Vagina (tissue), 2 donors: Measurements from ENCODE around the gene SLC6A16. TPM values are rescaled to one million over a fixed set of nuclear protein-coding genes. Genes with fewer than 3 reads are reported as not detected.
"Not testable (repeated sequence)": the region's sequence is repeated elsewhere in the genome, so short reads cannot be mapped to it uniquely, and the experiment has no call there.

Experiments used
- DNase-seq, 2 donors: peaks; one replicate each; pipeline ENCODE4 v3.0.0-alpha.2; 2017; ENCODE audit errors: extremely low spot score in 2 of 2
- H3K27ac ChIP-seq: fragments of 200-600 bp; sonication (generic); one replicate; pipeline ENCODE4 v1.5.1; 2019
- H3K27me3 ChIP-seq: fragments of 200-600 bp; sonication (generic); one replicate; pipeline ENCODE4 v1.5.1; 2019
- H3K36me3 ChIP-seq, 2 donors: fragments of 200-600 bp; sonication (generic); one replicate each; pipeline ENCODE4 v1.5.1; 2017 to 2019
- H3K4me1 ChIP-seq: fragments of 200-600 bp; sonication (generic); one replicate; pipeline ENCODE4 v1.5.1; 2019
- H3K4me3 ChIP-seq, 2 donors: fragments of 200-600 bp; sonication (generic); 1 replicate in 1 of 2; 2 replicates in 1 of 2; pipeline ENCODE4 v1.5.1; 2016 to 2019
- H3K9me3 ChIP-seq: fragments of 200-600 bp; sonication (generic); one replicate; pipeline ENCODE4 v1.5.1; 2019
- POLR2A ChIP-seq, 2 donors: fragments of 450-650 bp; IDR thresholded peaks; one replicate each; pipeline ENCODE4 v1.6.1; 2017; ENCODE audit warnings: antibody characterized with exemption in 2 of 2, mild to moderate bottlenecking in 2 of 2, moderate library complexity in 2 of 2
- POLR2AphosphoS5 ChIP-seq, 2 donors: sonication (generic); formaldehyde crosslinking; IDR thresholded peaks; one replicate each; pipeline ENCODE4 v1.9.0; 2017; ENCODE audit warnings: antibody characterized with exemption in 2 of 2, mild to moderate bottlenecking in 2 of 2, low read depth in 1 of 2; ENCODE audit not compliant: insufficient read depth in 1 of 2
- intact Hi-C: fragments of 100-400 bp; cut with DNase I; formaldehyde crosslinking; loops from one replicate; pipeline ENCODE4 v1.15.1; 2023
- total RNA-seq: library from RNA; depleted of rRNA; stranded (reverse); fragments of >200 nt; gene quantifications from one replicate; pipeline ENCODE4 v1.2.3, GENCODE V29; 2016
- TF ChIP-seq, protein P1 (sequence below), 3 experiments: fragments of 450-650 bp in 2 of 3; fragments of 200-600 bp in 1 of 3; sonication (generic) in 1 of 3; IDR thresholded peaks; one replicate each; pipeline ENCODE4 v1.5.1; 2017 to 2019; ENCODE audit warnings: antibody characterized with exemption in 3 of 3, mild to moderate bottlenecking in 2 of 3, moderate library complexity in 2 of 3

The SLC6A16 gene
- total RNA-seq, 1 donor from 2014 or later: 2.5 TPM

DNA sequence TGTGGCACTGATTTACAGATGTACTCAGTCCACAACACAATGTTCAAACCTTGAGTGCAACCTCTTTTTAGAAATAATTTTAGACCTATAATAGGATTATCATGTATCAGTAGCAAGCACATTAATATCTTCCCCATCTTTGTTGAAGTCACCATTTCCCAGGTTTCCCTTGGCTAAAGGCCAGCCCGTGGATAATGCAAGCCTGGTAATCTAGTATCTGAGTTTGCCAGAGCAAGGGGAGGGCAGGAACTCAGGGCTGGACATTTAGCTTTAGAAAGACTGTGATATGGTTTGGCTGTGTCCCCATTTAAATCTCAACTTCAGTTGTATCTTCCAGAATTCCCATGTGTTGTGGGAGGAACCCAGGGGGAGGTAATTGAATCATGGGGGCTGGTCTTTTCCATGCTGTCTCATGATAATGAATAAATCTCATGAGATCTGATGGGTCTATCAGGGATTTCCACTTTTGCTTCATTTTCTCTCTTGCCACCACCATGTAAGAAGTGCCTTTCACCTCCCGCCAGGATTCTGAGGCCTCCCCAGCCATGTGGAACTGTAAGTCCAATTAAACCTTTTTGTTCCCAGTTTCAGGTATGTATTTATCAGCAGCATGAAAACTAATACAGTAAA lies 37.7 kb downstream of the SLC6A16 start:
- no peak for DNase-seq
- Histone ChIP-seq H3K9me3 (no peaks in the 10 kb centered on the region), H3K4me1 (no peaks in the 10 kb centered on the region), H3K36me3 (no peaks in the 10 kb centered on the region), H3K27ac (no peak overlapping the region), H3K4me3 (no peak overlapping the region), H3K27me3 (no peaks in the 10 kb centered on the region)
- intact Hi-C loops: no loop called here
- TF ChIP-seq POLR2A (IDR thresholded peaks at IDR 0.05) (no peak), POLR2AphosphoS5 (IDR thresholded peaks at IDR 0.05; ENCODE audit: insufficient read depth in 1 of 2, low read depth in 1 of 2) (no peak)
- TF ChIP-seq, protein P1, sequence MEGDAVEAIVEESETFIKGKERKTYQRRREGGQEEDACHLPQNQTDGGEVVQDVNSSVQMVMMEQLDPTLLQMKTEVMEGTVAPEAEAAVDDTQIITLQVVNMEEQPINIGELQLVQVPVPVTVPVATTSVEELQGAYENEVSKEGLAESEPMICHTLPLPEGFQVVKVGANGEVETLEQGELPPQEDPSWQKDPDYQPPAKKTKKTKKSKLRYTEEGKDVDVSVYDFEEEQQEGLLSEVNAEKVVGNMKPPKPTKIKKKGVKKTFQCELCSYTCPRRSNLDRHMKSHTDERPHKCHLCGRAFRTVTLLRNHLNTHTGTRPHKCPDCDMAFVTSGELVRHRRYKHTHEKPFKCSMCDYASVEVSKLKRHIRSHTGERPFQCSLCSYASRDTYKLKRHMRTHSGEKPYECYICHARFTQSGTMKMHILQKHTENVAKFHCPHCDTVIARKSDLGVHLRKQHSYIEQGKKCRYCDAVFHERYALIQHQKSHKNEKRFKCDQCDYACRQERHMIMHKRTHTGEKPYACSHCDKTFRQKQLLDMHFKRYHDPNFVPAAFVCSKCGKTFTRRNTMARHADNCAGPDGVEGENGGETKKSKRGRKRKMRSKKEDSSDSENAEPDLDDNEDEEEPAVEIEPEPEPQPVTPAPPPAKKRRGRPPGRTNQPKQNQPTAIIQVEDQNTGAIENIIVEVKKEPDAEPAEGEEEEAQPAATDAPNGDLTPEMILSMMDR (IDR thresholded peaks at IDR 0.05): no peak

DNA sequence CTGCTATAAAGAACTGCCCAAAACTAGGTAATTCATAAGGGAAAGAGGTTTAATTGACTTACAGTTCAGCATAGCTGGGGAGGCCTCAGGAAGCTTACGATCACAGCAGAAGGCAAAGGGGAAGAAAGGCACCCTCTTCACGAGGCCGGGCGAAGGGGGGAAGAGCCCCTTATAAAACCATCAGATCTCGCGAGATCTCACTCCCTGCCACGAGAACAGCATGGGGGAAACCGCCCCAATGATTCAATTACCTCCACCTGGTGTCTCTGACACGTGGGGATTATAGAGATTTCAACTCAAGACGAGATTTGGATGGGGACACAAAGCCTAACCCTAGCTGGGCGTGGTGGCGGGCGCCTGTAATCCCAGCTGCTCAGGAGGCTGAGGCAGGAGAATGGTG lies 42.8 kb downstream of the SLC6A16 start:
- Histone ChIP-seq H3K27ac (no peak overlapping the region), H3K9me3 (no peaks in the 10 kb centered on the region), H3K4me1 (no peaks in the 10 kb centered on the region), H3K27me3 (no peaks in the 10 kb centered on the region), H3K36me3 (no peaks in the 10 kb centered on the region), H3K4me3 (no peak overlapping the region)
- DNase-seq: no peak
- intact Hi-C loops: no loop called here
- TF ChIP-seq, protein P1 (IDR thresholded peaks at IDR 0.05): no peak
- no peak for TF ChIP-seq POLR2AphosphoS5 (IDR thresholded peaks at IDR 0.05; ENCODE audit: insufficient read depth in 1 of 2, low read depth in 1 of 2)
- TF ChIP-seq POLR2A (IDR thresholded peaks at IDR 0.05): no peak

DNA sequence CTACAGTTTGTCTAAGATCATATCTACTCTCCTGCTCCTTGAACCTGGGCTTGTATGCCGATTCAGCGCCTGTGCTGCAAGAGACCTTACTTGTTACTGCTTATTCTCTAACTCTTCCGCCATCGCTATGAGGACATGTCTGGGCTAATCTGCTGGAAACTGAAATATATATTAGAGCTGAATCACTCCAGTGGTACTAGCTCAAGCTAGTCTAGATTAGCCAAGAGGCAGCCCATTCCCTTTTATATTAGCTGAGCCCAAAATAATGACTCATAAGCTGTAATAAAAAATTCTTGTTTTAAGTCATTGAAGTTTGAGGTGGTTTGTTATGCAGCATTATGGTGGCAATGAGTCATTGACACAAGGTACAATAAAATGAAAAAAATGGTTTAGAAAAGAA lies 52.8 kb downstream of the SLC6A16 start:
- Histone ChIP-seq H3K36me3 (no peaks in the 10 kb centered on the region), H3K9me3 (no peaks in the 10 kb centered on the region), H3K4me1 (peaks cover 6% of the 10 kb centered on the region), H3K4me3 (no peak overlapping the region), H3K27me3 (no peaks in the 10 kb centered on the region), H3K27ac (peak overlapping the region; percentile 20)
- TF ChIP-seq POLR2A (IDR thresholded peaks at IDR 0.05) (no peak), POLR2AphosphoS5 (IDR thresholded peaks at IDR 0.05; ENCODE audit: insufficient read depth in 1 of 2, low read depth in 1 of 2) (peak in 1 of 2 donors; percentile 83)
- TF ChIP-seq, protein P1 (IDR thresholded peaks at IDR 0.05): no peak
- no peak for DNase-seq
- intact Hi-C loops: no loop called here

DNA sequence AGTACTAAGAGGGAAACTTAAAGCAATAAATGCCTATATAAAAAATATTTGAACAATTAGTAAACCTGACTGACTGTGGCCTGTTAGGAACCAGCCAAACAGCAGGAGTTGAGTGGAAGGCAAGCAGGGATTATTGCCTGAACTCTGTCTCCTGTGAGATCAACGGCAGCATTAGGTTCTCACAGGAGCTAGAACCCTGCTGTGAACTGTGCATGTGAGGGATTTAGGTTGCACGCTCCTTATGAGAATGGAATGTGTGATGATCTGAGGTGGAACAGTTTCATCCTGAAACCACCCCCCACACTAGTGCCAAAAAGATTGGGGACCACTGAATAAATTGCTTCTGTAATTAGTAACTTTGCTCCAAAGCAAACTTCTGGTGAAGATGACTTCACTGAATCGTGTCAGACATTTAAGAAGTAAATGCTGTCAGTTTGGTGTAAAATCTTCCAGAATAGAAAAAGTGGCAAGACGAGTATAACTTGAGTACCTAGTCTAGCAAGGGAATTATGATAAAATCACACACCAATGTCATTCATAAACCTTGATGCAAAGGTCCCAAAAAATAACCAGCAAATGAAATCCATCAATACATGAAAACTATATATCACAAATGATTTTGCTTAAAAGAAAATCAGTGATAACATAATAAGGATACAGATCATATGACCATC lies 53.8 kb downstream of the SLC6A16 start:
- H3K27ac ChIP-seq: no peak overlapping the region
- TF ChIP-seq, protein P1 (IDR thresholded peaks at IDR 0.05): no peak
- TF ChIP-seq POLR2AphosphoS5 (IDR thresholded peaks at IDR 0.05; ENCODE audit: insufficient read depth in 1 of 2, low read depth in 1 of 2): peak in 1 of 2 donors; percentile 8
- intact Hi-C loops: no loop called here
- H3K36me3 ChIP-seq: no peaks in the 10 kb centered on the region
- no peaks in the 10 kb centered on the region for H3K9me3 ChIP-seq
- H3K27me3 ChIP-seq: no peaks in the 10 kb centered on the region
- DNase-seq: no peak
- H3K4me3 ChIP-seq: no peak overlapping the region
- H3K4me1 ChIP-seq: peaks cover 6% of the 10 kb centered on the region

DNA sequence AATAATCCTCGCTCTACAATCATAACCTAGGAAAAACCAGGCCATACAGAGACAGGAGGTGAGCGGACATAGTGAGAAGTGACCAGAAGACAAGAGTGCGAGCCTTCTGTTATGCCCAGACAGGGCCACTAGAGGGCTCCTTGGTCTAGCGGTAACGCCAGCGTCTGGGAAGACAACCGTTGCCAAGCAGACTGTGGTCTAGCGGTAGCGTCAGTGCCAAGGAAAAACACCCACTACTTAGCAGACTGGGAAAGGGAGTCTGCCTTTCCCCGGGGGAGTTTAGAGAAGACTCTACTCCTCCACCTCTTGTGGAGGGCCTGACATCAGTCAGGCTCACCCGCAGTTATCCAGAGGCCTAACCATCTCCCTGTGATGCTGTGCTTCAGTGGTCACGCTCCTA lies 58.6 kb downstream of the SLC6A16 start:
- H3K27me3 ChIP-seq, H3K9me3 ChIP-seq, H3K4me1 ChIP-seq, H3K4me3 ChIP-seq, H3K36me3 ChIP-seq, DNase-seq, intact Hi-C loops, H3K27ac ChIP-seq: not testable (repeated sequence)
- TF ChIP-seq, protein P1 (IDR thresholded peaks at IDR 0.05): peak; percentile 21 to 43 (median 33)
